ENCODE measurements around the gene OGFOD1.
A peak's percentile ranks its signal among the peaks of the same experiment; 100 is the strongest.

OGFOD1 gene

DNA sequence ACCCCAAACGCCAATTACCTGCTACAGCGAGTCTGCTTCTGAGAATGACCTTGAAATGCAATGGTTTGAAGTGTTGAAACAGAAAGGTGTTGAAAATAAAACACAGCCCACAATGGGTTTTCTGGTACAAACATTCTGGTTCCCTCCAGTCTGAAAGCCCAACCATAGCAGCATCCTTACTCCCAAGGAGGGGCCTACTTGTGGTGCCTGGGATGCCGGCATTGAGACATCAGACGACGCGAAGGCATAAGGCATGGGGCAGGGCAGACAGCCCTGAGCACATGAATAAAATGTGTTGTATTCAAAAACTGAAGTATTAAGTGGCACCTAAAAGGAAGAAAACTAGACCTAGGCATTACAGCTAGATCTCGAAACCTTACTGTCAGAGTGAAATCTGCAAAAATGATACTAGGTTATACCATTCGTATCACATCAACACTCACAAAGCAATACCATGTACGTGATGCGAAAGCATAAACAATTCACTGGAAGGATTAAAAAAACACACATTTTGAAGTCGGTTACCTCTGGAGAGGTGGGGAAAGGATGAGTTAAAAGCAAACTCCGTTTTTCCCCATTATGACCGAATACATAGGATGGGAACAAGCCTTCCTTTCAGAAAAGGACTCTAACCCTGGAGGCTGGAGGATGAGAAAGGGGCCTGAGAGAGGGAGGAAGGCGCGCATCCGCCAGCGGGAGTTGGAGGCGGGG lies 924 bp upstream of the OGFOD1 start:
- no peak for TF ChIP-seq TCF4 (CRISPR knock-in tag; IDR thresholded peaks at IDR 0.05; ENCODE audit: borderline replicate concordance)
- no peak for TF ChIP-seq RARB (CRISPR knock-in tag; IDR thresholded peaks at IDR 0.05)
- TF ChIP-seq ZC3H10 (CRISPR knock-in tag; IDR thresholded peaks at IDR 0.05), result no peak
- TF ChIP-seq, protein P1, sequence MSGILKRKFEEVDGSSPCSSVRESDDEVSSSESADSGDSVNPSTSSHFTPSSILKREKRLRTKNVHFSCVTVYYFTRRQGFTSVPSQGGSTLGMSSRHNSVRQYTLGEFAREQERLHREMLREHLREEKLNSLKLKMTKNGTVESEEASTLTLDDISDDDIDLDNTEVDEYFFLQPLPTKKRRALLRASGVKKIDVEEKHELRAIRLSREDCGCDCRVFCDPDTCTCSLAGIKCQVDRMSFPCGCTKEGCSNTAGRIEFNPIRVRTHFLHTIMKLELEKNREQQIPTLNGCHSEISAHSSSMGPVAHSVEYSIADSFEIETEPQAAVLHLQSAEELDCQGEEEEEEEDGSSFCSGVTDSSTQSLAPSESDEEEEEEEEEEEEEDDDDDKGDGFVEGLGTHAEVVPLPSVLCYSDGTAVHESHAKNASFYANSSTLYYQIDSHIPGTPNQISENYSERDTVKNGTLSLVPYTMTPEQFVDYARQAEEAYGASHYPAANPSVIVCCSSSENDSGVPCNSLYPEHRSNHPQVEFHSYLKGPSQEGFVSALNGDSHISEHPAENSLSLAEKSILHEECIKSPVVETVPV (CRISPR knock-in tag; IDR thresholded peaks at IDR 0.05), result no peak
- TF ChIP-seq, protein P2, sequence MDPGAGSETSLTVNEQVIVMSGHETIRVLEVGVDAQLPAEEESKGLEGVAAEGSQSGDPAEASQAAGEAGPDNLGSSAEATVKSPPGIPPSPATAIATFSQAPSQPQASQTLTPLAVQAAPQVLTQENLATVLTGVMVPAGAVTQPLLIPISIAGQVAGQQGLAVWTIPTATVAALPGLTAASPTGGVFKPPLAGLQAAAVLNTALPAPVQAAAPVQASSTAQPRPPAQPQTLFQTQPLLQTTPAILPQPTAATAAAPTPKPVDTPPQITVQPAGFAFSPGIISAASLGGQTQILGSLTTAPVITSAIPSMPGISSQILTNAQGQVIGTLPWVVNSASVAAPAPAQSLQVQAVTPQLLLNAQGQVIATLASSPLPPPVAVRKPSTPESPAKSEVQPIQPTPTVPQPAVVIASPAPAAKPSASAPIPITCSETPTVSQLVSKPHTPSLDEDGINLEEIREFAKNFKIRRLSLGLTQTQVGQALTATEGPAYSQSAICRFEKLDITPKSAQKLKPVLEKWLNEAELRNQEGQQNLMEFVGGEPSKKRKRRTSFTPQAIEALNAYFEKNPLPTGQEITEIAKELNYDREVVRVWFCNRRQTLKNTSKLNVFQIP (CRISPR knock-in tag; IDR thresholded peaks at IDR 0.05; ENCODE audit: borderline replicate concordance, low read depth), result no peak
- TF ChIP-seq GLIS3 (CRISPR knock-in tag; IDR thresholded peaks at IDR 0.05), result no peak
- no peak for TF ChIP-seq ZFP3 (CRISPR knock-in tag; IDR thresholded peaks at IDR 0.05)
- TF ChIP-seq SNAI2 (CRISPR knock-in tag; IDR thresholded peaks at IDR 0.05), result no peak
- TF ChIP-seq CREB5 (CRISPR knock-in tag; IDR thresholded peaks at IDR 0.05; ENCODE audit: low read depth), result no peak
- TF ChIP-seq ZNF565 (CRISPR knock-in tag; conservative IDR thresholded peaks at IDR 0.05; ENCODE audit: low read depth), result no peak
- no peak for TF ChIP-seq ARNTL (CRISPR knock-in tag; IDR thresholded peaks at IDR 0.05; ENCODE audit: borderline replicate concordance, low read depth)
- TF ChIP-seq PPARA (CRISPR knock-in tag; IDR thresholded peaks at IDR 0.05; ENCODE audit: borderline replicate concordance), result no peak
- no peak for TF ChIP-seq ZFP30 (CRISPR knock-in tag; IDR thresholded peaks at IDR 0.05)
- TF ChIP-seq ISL1 (CRISPR knock-in tag; IDR thresholded peaks at IDR 0.05), result no peak
- TF ChIP-seq ZNF8 (CRISPR knock-in tag; IDR thresholded peaks at IDR 0.05), result no peak

GRCh38 chr16:56451753-56452689 lies 667 bp downstream of the OGFOD1 start:
- TF ChIP-seq ESRRG (CRISPR knock-in tag; IDR thresholded peaks at IDR 0.05) (no peak), RARB (CRISPR knock-in tag; IDR thresholded peaks at IDR 0.05) (no peak), ISL1 (CRISPR knock-in tag; IDR thresholded peaks at IDR 0.05) (no peak), ZNF70 (CRISPR knock-in tag; IDR thresholded peaks at IDR 0.05) (no peak), ZNF8 (CRISPR knock-in tag; IDR thresholded peaks at IDR 0.05) (no peak), CREB5 (CRISPR knock-in tag; IDR thresholded peaks at IDR 0.05; ENCODE audit: low read depth) (no peak), ARNTL (CRISPR knock-in tag; IDR thresholded peaks at IDR 0.05; ENCODE audit: borderline replicate concordance, low read depth) (no peak), ZFP3 (CRISPR knock-in tag; IDR thresholded peaks at IDR 0.05) (no peak), GLIS3 (CRISPR knock-in tag; IDR thresholded peaks at IDR 0.05) (no peak), SNAI2 (CRISPR knock-in tag; IDR thresholded peaks at IDR 0.05) (no peak), OSR1 (CRISPR knock-in tag; IDR thresholded peaks at IDR 0.05) (no peak), ZFP30 (CRISPR knock-in tag; IDR thresholded peaks at IDR 0.05) (no peak)
- TF ChIP-seq, protein P3, sequence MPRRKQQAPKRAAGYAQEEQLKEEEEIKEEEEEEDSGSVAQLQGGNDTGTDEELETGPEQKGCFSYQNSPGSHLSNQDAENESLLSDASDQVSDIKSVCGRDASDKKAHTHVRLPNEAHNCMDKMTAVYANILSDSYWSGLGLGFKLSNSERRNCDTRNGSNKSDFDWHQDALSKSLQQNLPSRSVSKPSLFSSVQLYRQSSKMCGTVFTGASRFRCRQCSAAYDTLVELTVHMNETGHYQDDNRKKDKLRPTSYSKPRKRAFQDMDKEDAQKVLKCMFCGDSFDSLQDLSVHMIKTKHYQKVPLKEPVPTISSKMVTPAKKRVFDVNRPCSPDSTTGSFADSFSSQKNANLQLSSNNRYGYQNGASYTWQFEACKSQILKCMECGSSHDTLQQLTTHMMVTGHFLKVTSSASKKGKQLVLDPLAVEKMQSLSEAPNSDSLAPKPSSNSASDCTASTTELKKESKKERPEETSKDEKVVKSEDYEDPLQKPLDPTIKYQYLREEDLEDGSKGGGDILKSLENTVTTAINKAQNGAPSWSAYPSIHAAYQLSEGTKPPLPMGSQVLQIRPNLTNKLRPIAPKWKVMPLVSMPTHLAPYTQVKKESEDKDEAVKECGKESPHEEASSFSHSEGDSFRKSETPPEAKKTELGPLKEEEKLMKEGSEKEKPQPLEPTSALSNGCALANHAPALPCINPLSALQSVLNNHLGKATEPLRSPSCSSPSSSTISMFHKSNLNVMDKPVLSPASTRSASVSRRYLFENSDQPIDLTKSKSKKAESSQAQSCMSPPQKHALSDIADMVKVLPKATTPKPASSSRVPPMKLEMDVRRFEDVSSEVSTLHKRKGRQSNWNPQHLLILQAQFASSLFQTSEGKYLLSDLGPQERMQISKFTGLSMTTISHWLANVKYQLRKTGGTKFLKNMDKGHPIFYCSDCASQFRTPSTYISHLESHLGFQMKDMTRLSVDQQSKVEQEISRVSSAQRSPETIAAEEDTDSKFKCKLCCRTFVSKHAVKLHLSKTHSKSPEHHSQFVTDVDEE (CRISPR knock-in tag; IDR thresholded peaks at IDR 0.05), result no peak
- TF ChIP-seq, protein P2 (CRISPR knock-in tag; IDR thresholded peaks at IDR 0.05; ENCODE audit: borderline replicate concordance, low read depth), result no peak
- TF ChIP-seq, protein P1 (CRISPR knock-in tag; IDR thresholded peaks at IDR 0.05), result no peak
- peak; percentile 67 for ATAC-seq

More for the DNA sequence above, 924 bp upstream of the OGFOD1 start:
- ATAC-seq, result peak; percentile 4; the same call in 2 of the 3 replicates
